Hippocampal formation (tissue), 2 donors: Measurements from ENCODE around the gene CUL4A.
A peak's percentile ranks its signal among the peaks of the same experiment; 100 is the strongest.

Experiments
- DNase-seq, 2 donors: peaks; one replicate each; lab custom pipeline; 2025; lab: John Stamatoyannopoulos, UW

Gene CUL4A

GRCh38 chr13:113179374-113180230, 29.8 kb upstream of the CUL4A start:
- DNase-seq, result no peak

GRCh38 chr13:113182046-113182445, 27.4 kb upstream of the CUL4A start:
- DNase-seq, result no peak

GRCh38 chr13:113183450-113184129, 25.8 kb upstream of the CUL4A start:
- DNase-seq, result no peak

GRCh38 chr13:113184568-113185440, 24.6 kb upstream of the CUL4A start:
- DNase-seq, result no peak

- no peak for DNase-seq
Measured at GRCh38 chr13:113186061-113186900, 23.1 kb upstream of the CUL4A start.

- peak; percentile 21 to 25 for DNase-seq
Measured at GRCh38 chr13:113187263-113187669, 22.1 kb upstream of the CUL4A start.

- no peak for DNase-seq
Measured at GRCh38 chr13:113187883-113188665, 21.3 kb upstream of the CUL4A start.

GRCh38 chr13:113190181-113190580, 19.2 kb upstream of the CUL4A start:
- DNase-seq, result no peak

GRCh38 chr13:113192279-113192678, 17.1 kb upstream of the CUL4A start:
- DNase-seq, result no peak

GRCh38 chr13:113192902-113193301, 16.5 kb upstream of the CUL4A start:
- DNase-seq, result no peak

GRCh38 chr13:113195360-113195759, 14.1 kb upstream of the CUL4A start:
- DNase-seq, result no peak

GRCh38 chr13:113196970-113197737, 12.3 kb upstream of the CUL4A start:
- DNase-seq, result no peak

- no peak for DNase-seq
Measured at GRCh38 chr13:113201815-113202214, 7.6 kb upstream of the CUL4A start.

GRCh38 chr13:113202912-113203311, 6.5 kb upstream of the CUL4A start:
- DNase-seq, result no peak

- DNase-seq, result no peak
Measured at GRCh38 chr13:113203507-113204377, 5.7 kb upstream of the CUL4A start.

- no peak for DNase-seq
Measured at GRCh38 chr13:113204378-113204734, 5.1 kb upstream of the CUL4A start.

GRCh38 chr13:113205428-113205931, 3.9 kb upstream of the CUL4A start:
- DNase-seq, result no peak

- no peak for DNase-seq
Measured at GRCh38 chr13:113207460-113207859, 2.0 kb upstream of the CUL4A start.
